HL-60 (cell line): Measurements from ENCODE around the gene RUNX3.

Experiments used
- DNase-seq, 2 experiments: peaks; one replicate each; pipeline ENCODE4 v3.0.0-alpha.2; 2010 to 2020; ENCODE audit warnings: low read depth in 1 of 2, low spot score in 1 of 2
- H3K27ac ChIP-seq: fragments of 250-450 bp; sonication (Bioruptor Pico); replicated peaks from 2 replicates; pipeline ENCODE4 v1.5.1; 2020; ENCODE audit warnings: mild to moderate bottlenecking, moderate library complexity
- H3K27me3 ChIP-seq: fragments of 250-450 bp; sonication (Bioruptor Pico); 2 replicates; pipeline ENCODE4 v1.5.1; 2021; ENCODE audit warnings: mild to moderate bottlenecking, moderate library complexity; ENCODE audit not compliant: insufficient read depth, poor library complexity, severe bottlenecking
- H3K4me3 ChIP-seq: replicated peaks from 2 replicates; pipeline ENCODE4 v1.5.1; 2011; ENCODE audit warnings: mild to moderate bottlenecking, control low read depth, low read length; ENCODE audit not compliant: insufficient read depth
- GABPA ChIP-seq: IDR thresholded peaks from 2 replicates; pipeline ENCODE4 v1.6.1; 2012; ENCODE audit warnings: low read depth
- POLR2AphosphoS5 ChIP-seq: IDR thresholded peaks from 2 replicates; pipeline ENCODE4 v1.6.1; 2012; ENCODE audit warnings: low read depth
- SPI1 ChIP-seq: IDR thresholded peaks from 2 replicates; pipeline ENCODE4 v1.6.1; 2012; ENCODE audit warnings: low read depth, mild to moderate bottlenecking, borderline replicate concordance
- TF ChIP-seq, protein P1 (sequence below): IDR thresholded peaks from 2 replicates; pipeline ENCODE4 v1.6.1; 2012; ENCODE audit warnings: low read depth; ENCODE audit not compliant: insufficient replicate concordance
- TF ChIP-seq, protein P2 (sequence below): IDR thresholded peaks from one replicate; pipeline ENCODE4 v1.5.1; 2011; ENCODE audit warnings: low read length, control low read depth, inconsistent platforms; ENCODE audit not compliant: insufficient read depth

The RUNX3 gene

DNA sequence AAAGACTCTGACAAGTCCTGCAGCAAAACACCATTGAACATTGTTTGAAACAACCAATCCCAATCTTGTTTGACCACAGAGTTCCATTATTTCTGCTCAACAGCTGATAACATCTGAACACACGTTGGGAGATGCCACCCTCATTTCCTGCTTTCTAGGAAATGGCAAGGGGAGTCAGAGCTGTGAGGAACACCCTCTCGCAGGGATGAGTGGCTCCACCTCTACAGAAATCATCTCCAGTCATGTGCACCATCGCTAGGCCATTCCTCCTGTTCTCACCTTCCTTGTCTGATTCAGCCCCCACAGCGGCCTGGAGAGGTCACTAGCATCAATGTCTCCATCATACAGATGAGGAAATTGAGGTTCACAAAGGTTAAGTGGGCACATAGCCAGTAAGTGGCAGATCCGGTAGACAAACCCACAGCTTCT, 22.4 kb upstream of the RUNX3 start:
- Histone ChIP-seq H3K27me3 (no peaks in the 10 kb centered on the region), H3K27ac (no peak overlapping the region), H3K4me3 (no peak overlapping the region)
- peak in 1 of 2 experiments; percentile 47 for DNase-seq
- TF ChIP-seq, protein P1, sequence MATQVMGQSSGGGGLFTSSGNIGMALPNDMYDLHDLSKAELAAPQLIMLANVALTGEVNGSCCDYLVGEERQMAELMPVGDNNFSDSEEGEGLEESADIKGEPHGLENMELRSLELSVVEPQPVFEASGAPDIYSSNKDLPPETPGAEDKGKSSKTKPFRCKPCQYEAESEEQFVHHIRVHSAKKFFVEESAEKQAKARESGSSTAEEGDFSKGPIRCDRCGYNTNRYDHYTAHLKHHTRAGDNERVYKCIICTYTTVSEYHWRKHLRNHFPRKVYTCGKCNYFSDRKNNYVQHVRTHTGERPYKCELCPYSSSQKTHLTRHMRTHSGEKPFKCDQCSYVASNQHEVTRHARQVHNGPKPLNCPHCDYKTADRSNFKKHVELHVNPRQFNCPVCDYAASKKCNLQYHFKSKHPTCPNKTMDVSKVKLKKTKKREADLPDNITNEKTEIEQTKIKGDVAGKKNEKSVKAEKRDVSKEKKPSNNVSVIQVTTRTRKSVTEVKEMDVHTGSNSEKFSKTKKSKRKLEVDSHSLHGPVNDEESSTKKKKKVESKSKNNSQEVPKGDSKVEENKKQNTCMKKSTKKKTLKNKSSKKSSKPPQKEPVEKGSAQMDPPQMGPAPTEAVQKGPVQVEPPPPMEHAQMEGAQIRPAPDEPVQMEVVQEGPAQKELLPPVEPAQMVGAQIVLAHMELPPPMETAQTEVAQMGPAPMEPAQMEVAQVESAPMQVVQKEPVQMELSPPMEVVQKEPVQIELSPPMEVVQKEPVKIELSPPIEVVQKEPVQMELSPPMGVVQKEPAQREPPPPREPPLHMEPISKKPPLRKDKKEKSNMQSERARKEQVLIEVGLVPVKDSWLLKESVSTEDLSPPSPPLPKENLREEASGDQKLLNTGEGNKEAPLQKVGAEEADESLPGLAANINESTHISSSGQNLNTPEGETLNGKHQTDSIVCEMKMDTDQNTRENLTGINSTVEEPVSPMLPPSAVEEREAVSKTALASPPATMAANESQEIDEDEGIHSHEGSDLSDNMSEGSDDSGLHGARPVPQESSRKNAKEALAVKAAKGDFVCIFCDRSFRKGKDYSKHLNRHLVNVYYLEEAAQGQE, result no peak
- TF ChIP-seq POLR2AphosphoS5, result no peak
- TF ChIP-seq, protein P2, sequence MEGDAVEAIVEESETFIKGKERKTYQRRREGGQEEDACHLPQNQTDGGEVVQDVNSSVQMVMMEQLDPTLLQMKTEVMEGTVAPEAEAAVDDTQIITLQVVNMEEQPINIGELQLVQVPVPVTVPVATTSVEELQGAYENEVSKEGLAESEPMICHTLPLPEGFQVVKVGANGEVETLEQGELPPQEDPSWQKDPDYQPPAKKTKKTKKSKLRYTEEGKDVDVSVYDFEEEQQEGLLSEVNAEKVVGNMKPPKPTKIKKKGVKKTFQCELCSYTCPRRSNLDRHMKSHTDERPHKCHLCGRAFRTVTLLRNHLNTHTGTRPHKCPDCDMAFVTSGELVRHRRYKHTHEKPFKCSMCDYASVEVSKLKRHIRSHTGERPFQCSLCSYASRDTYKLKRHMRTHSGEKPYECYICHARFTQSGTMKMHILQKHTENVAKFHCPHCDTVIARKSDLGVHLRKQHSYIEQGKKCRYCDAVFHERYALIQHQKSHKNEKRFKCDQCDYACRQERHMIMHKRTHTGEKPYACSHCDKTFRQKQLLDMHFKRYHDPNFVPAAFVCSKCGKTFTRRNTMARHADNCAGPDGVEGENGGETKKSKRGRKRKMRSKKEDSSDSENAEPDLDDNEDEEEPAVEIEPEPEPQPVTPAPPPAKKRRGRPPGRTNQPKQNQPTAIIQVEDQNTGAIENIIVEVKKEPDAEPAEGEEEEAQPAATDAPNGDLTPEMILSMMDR, result no peak
- no peak for TF ChIP-seq SPI1
- TF ChIP-seq GABPA, result no peak

DNA sequence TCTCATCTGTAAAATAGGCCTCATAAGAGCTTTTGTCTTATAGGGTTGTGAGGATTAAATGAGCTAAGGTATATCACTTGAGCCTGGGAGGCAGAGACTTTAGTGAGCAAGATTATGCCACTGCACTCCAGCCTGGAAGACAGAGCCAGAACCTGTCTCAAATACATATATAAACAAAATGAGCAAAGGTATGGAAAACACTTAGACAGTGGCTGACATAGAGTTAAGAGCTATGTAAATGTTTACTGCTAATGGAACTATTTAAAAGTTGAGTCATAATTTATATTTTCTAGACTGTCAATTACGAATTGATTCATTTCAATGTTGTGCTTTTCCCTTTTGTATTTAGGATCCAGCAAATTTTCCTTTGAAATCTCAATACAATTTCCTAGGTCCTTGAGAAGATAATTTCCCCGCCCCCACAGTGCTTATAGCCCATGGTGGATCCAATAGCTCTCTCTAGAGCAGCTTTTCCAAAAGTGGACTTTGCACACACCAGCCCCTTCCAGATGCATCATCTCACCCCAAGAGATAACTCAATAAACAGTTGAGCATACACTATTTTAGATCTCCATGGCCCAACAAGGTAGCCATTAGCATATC, 21.8 kb upstream of the RUNX3 start:
- Histone ChIP-seq H3K4me3 (no peak overlapping the region), H3K27ac (no peak overlapping the region), H3K27me3 (no peaks in the 10 kb centered on the region)
- TF ChIP-seq SPI1 (no peak), POLR2AphosphoS5 (no peak), GABPA (no peak)
- TF ChIP-seq, protein P1, result no peak
- TF ChIP-seq, protein P2, result no peak
- no peak for DNase-seq

DNA sequence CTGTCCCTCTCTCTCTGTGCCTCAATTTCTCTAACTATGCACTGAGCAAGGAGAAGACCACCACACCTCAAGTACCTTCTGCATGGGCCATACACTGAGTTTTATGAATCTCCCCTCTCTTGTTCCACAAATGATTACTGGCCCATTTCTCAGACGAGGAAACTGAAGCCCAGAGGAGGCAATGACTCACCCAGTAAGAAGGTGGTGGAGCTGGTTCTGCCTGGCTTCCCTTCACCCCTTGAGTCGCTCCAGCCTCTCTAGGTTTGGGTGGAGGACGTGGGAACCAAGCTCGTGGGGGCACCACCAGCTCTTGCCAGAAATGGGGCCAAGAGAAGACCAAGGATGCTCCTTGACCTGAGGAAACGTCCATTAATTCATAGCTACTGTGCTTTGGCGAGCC, 21.3 kb upstream of the RUNX3 start:
- no peak for DNase-seq
- TF ChIP-seq GABPA, result no peak
- TF ChIP-seq, protein P1, result no peak
- TF ChIP-seq POLR2AphosphoS5, result no peak
- no peak for TF ChIP-seq SPI1
- no peak overlapping the region for H3K4me3 ChIP-seq
- H3K27ac ChIP-seq, result no peak overlapping the region
- H3K27me3 ChIP-seq, result no peaks in the 10 kb centered on the region
